Sigmoid colon (tissue), 7 donors: ENCODE results near the gene RYR3. TPM values are rescaled to one million over a fixed set of nuclear protein-coding genes. Genes with fewer than 3 reads are reported as not detected.
"Not testable (repeated sequence)": the region's sequence is repeated elsewhere in the genome, so short reads cannot be mapped to it uniquely, and the experiment has no call there.

Source experiments
- DNase-seq: peaks from one replicate; pipeline ENCODE4 v3.0.0-alpha.2; 2019
- H3K27ac ChIP-seq, 4 donors: fragments of 200-600 bp; sonication (generic); one replicate each; pipeline ENCODE4 v1.5.1; 2016 to 2019; ENCODE audit warnings: mild to moderate bottlenecking in 1 of 4
- H3K27me3 ChIP-seq, 3 donors: fragments of 200-600 bp; sonication (generic); one replicate each; pipeline ENCODE4 v1.5.1; 2019; ENCODE audit warnings: mild to moderate bottlenecking in 1 of 3
- H3K36me3 ChIP-seq, 4 donors: fragments of 200-600 bp; sonication (generic); one replicate each; pipeline ENCODE4 v1.5.1; 2016 to 2019
- H3K4me1 ChIP-seq, 4 donors: fragments of 200-600 bp; sonication (generic); one replicate each; pipeline ENCODE4 v1.5.1; 2017 to 2019
- H3K4me3 ChIP-seq, 4 donors: fragments of 200-600 bp; sonication (generic); one replicate each; pipeline ENCODE4 v1.5.1; 2017 to 2019; ENCODE audit warnings: mild to moderate bottlenecking in 2 of 4, moderate library complexity in 1 of 4
- H3K9me3 ChIP-seq, 4 donors: fragments of 200-600 bp in 3 of 4; sonication (generic) in 3 of 4; one replicate each; pipeline versions ENCODE4 v1.5.1 to v1.6.1; 2013 to 2019
- CTCF ChIP-seq, 4 experiments: fragments of 450-650 bp in 3 of 4; fragments of 200-600 bp in 1 of 4; IDR thresholded peaks; one replicate each; pipeline ENCODE4 v1.5.1; 2016 to 2019; ENCODE audit warnings: antibody characterized with exemption in 4 of 4, mild to moderate bottlenecking in 3 of 4, moderate library complexity in 2 of 4
- EP300 ChIP-seq, 4 donors: sonication (generic); formaldehyde crosslinking; IDR thresholded peaks; one replicate each; pipeline ENCODE4 v1.6.1; 2017; ENCODE audit warnings: antibody characterized with exemption in 4 of 4
- POLR2A ChIP-seq, 2 donors: fragments of 450-650 bp; IDR thresholded peaks; one replicate each; pipeline ENCODE4 v1.6.1; 2016; ENCODE audit warnings: antibody characterized with exemption in 2 of 2, mild to moderate bottlenecking in 2 of 2, moderate library complexity in 2 of 2
- POLR2AphosphoS5 ChIP-seq, 4 donors: sonication (generic); formaldehyde crosslinking; IDR thresholded peaks; one replicate each; pipeline ENCODE4 v1.6.1; 2017; ENCODE audit warnings: antibody characterized with exemption in 4 of 4
- WGBS, 2 donors: extraction: QIAGEN DNeasy Blood & Tissue Kit; methylation state at CpG; one replicate each; pipeline ENCODE4 v1.1.7; 2013; 5-methylcytosine and 5-hydroxymethylcytosine counted together
- intact Hi-C: fragments of 100-400 bp; cut with DNase I; formaldehyde crosslinking; loops from one replicate; pipeline ENCODE4 v1.15.1; 2023
- polyA plus RNA-seq, 3 donors: library from polyadenylated mRNA; stranded (reverse); fragments of 200-250 nt; gene quantifications; one replicate each; pipeline ENCODE4 v1.2.3, GENCODE V29; 2013
- total RNA-seq, 4 donors: library from RNA; depleted of rRNA; stranded (reverse); fragments of >200 nt; gene quantifications; one replicate each; pipeline ENCODE4 v1.1.0, GENCODE V29; 2016
- donor health status: healthy with polysubstance abuse.
- donor health status: Bipolar disorder and iron deficiency.
- donor health status: healthy.

The RYR3 gene
- total and polyA plus RNA-seq, 7 donors: 0.38 to 29.1 (median 10.5) TPM; not detected in 1

- Histone ChIP-seq H3K4me1 (no peaks in the 10 kb centered on the region), H3K4me3 (no peak overlapping the region), H3K9me3 (no peaks in the 10 kb centered on the region), H3K27me3 (no peaks in the 10 kb centered on the region), H3K27ac (no peak overlapping the region), H3K36me3 (peaks cover 0 to 32% (median 0%) of the 10 kb centered on the region in 4 donors)
- intact Hi-C loops: no loop called here
- 80 to 81% methylated on average over 10 of the region's 10 CpGs for WGBS, 2 donors
- TF ChIP-seq POLR2A (IDR thresholded peaks at IDR 0.05): no peak
- no peak for TF ChIP-seq EP300 (IDR thresholded peaks at IDR 0.05)
- no peak for TF ChIP-seq POLR2AphosphoS5 (IDR thresholded peaks at IDR 0.05)
- no peak for TF ChIP-seq CTCF (IDR thresholded peaks at IDR 0.05)
- DNase-seq: no peak
These were observed 498.1 kb downstream of the RYR3 start for GRCh38 chr15:33808720-33809457.

GRCh38 chr15:33810073-33810595, 499.4 kb downstream of the RYR3 start:
- H3K9me3 ChIP-seq: no peaks in the 10 kb centered on the region
- H3K27me3 ChIP-seq: no peaks in the 10 kb centered on the region
- no peak overlapping the region for H3K4me3 ChIP-seq
- H3K27ac ChIP-seq: no peak overlapping the region
- WGBS, 2 donors: 87 to 91% methylated on average over 10 of the region's 10 CpGs
- no peaks in the 10 kb centered on the region for H3K4me1 ChIP-seq
- TF ChIP-seq POLR2AphosphoS5 (IDR thresholded peaks at IDR 0.05) (no peak), EP300 (IDR thresholded peaks at IDR 0.05) (no peak), CTCF (IDR thresholded peaks at IDR 0.05) (no peak), POLR2A (IDR thresholded peaks at IDR 0.05) (no peak)
- peaks cover 0 to 23% (median 0%) of the 10 kb centered on the region in 4 donors for H3K36me3 ChIP-seq
- DNase-seq: no peak
- intact Hi-C loops: no loop called here

GRCh38 chr15:33810806-33811205, 500.0 kb downstream of the RYR3 start:
- H3K36me3 ChIP-seq: peaks cover 0 to 25% (median 0%) of the 10 kb centered on the region in 4 donors
- no peaks in the 10 kb centered on the region for H3K4me1 ChIP-seq
- TF ChIP-seq POLR2AphosphoS5 (IDR thresholded peaks at IDR 0.05) (no peak), EP300 (IDR thresholded peaks at IDR 0.05) (no peak), POLR2A (IDR thresholded peaks at IDR 0.05) (no peak), CTCF (IDR thresholded peaks at IDR 0.05) (no peak)
- H3K4me3 ChIP-seq: no peak overlapping the region
- no peak overlapping the region for H3K27ac ChIP-seq
- H3K9me3 ChIP-seq: no peaks in the 10 kb centered on the region
- H3K27me3 ChIP-seq: no peaks in the 10 kb centered on the region
- 76 to 78% methylated on average over 6 of the region's 6 CpGs for WGBS, 2 donors
- no peak for DNase-seq
- intact Hi-C loops: no loop called here

- peaks cover 0 to 44% (median 0%) of the 10 kb centered on the region in 4 donors for H3K36me3 ChIP-seq
These were observed 503.1 kb downstream of the RYR3 start for GRCh38 chr15:33813891-33814290.

GRCh38 chr15:33819499-33819898, 508.7 kb downstream of the RYR3 start:
- 95 to 96% methylated on average over 6 of the region's 6 CpGs for WGBS, 2 donors
- H3K27ac ChIP-seq, intact Hi-C loops, H3K27me3 ChIP-seq, H3K4me1 ChIP-seq, H3K9me3 ChIP-seq, DNase-seq, H3K4me3 ChIP-seq: not testable (repeated sequence)
- peaks cover 0 to 22% (median 2%) of the 10 kb centered on the region in 4 donors for H3K36me3 ChIP-seq

More at GRCh38 chr15:33813891-33814290, 503.1 kb downstream of the RYR3 start:
- DNase-seq: no peak
- no peaks in the 10 kb centered on the region for H3K4me1 ChIP-seq
- TF ChIP-seq POLR2AphosphoS5 (IDR thresholded peaks at IDR 0.05): no peak
- TF ChIP-seq EP300 (IDR thresholded peaks at IDR 0.05): no peak
- no peak for TF ChIP-seq POLR2A (IDR thresholded peaks at IDR 0.05)
- TF ChIP-seq CTCF (IDR thresholded peaks at IDR 0.05): no peak
- WGBS, 2 donors: 69 to 73% methylated on average over 3 of the region's 3 CpGs
- H3K4me3 ChIP-seq: no peak overlapping the region
- intact Hi-C loops: no loop called here
- H3K9me3 ChIP-seq: no peaks in the 10 kb centered on the region
- no peaks in the 10 kb centered on the region for H3K27me3 ChIP-seq
- no peak overlapping the region for H3K27ac ChIP-seq
